H1 (cell line): ENCODE measurements around the gene TUBB4B. TPM values are rescaled to one million over a fixed set of nuclear protein-coding genes. Genes with fewer than 3 reads are reported as not detected.

Experiments
- CTCF ChIA-PET: fragments of 300-600 bp; sonication (Branson Sonifier 250); formaldehyde crosslinking; loops from one replicate; lab custom pipeline; 2021; ENCODE audit not compliant: partially characterized antibody; lab: Charles Lee
- POLR2A ChIA-PET: fragments of 300-600 bp; sonication (Branson Sonifier 250); formaldehyde crosslinking; loops from one replicate; lab custom pipeline; 2021; ENCODE audit warnings: inconsistent platforms; ENCODE audit not compliant: partially characterized antibody; lab: Charles Lee
- DNase-seq, 2 experiments: peaks; one replicate each; pipeline versions ENCODE4 v3.0.0 to v3.0.0-alpha.2; 2010 to 2022; ENCODE audit warnings: low spot score in 2 of 2, low read depth in 1 of 2, mixed read lengths in 1 of 2
- FAIRE-seq: peaks from 2 replicates; lab custom pipeline; 2011; peaks lifted over from hg19 to GRCh38; lab: Jason Lieb, UNC
- H2AFZ ChIP-seq: 2 replicates; pipeline ENCODE4 v1.8.1; 2012; ENCODE audit warnings: low read length, inconsistent platforms
- H2AK5ac ChIP-seq: 2 replicates; pipeline ENCODE4 v1.6.1; 2013; ENCODE audit warnings: low read depth, low read length
- H2BK120ac ChIP-seq: replicated peaks from 2 replicates; pipeline ENCODE3; 2013; ENCODE audit warnings: low read depth, low read length, inconsistent platforms
- H2BK12ac ChIP-seq: 2 replicates; pipeline ENCODE4 v1.6.1; 2013; ENCODE audit warnings: low read depth, low read length
- H2BK15ac ChIP-seq: 2 replicates; pipeline ENCODE4 v1.6.1; 2013; ENCODE audit warnings: low read length
- H2BK20ac ChIP-seq: 2 replicates; pipeline ENCODE4 v1.6.1; 2013; ENCODE audit warnings: low read length
- H2BK5ac ChIP-seq: 2 replicates; pipeline ENCODE4 v1.6.1; 2013; ENCODE audit warnings: low read depth, low read length
- H3K14ac ChIP-seq: 2 replicates; pipeline ENCODE4 v1.6.1; 2013; ENCODE audit warnings: inconsistent platforms; ENCODE audit not compliant: insufficient read length
- H3K18ac ChIP-seq: 2 replicates; pipeline ENCODE4 v1.6.1; 2013; ENCODE audit warnings: low read length; ENCODE audit errors: extremely low read depth
- H3K23ac ChIP-seq: 2 replicates; pipeline ENCODE4 v1.6.1; 2013; ENCODE audit warnings: inconsistent platforms; ENCODE audit not compliant: insufficient read length
- H3K23me2 ChIP-seq: 2 replicates; pipeline ENCODE4 v1.6.1; 2013; ENCODE audit warnings: low read depth, low read length
- H3K27ac ChIP-seq: 2 replicates; pipeline ENCODE4 v1.6.1; 2011; ENCODE audit warnings: low read depth, low read length, inconsistent platforms
- H3K27me3 ChIP-seq, 4 experiments: replicated peaks in 1 of 4; 1 replicate in 1 of 4; 2 replicates in 3 of 4; pipeline versions ENCODE4 v1.6.1 to v1.8.1; 2011 to 2013; ENCODE audit warnings: low read length in 3 of 4, mild to moderate bottlenecking in 3 of 4, inconsistent platforms in 2 of 4, mixed read lengths in 2 of 4, moderate library complexity in 1 of 4; ENCODE audit not compliant: control insufficient read depth in 3 of 4, insufficient read depth in 3 of 4; ENCODE audit errors: extremely low read depth in 1 of 4
- H3K36me3 ChIP-seq, 4 experiments: 2 replicates each; pipeline versions ENCODE4 v1.6.1 to v1.8.1; 2011 to 2013; ENCODE audit warnings: mild to moderate bottlenecking in 4 of 4, low read length in 3 of 4, moderate library complexity in 2 of 4, control low read depth in 1 of 4, inconsistent platforms in 1 of 4; ENCODE audit not compliant: insufficient read depth in 4 of 4, control insufficient read depth in 2 of 4
- H3K4ac ChIP-seq: replicated peaks from 2 replicates; pipeline ENCODE3; 2013; ENCODE audit warnings: low read length, low read depth, mixed read lengths, inconsistent platforms; ENCODE audit not compliant: insufficient read length
- H3K4me1 ChIP-seq, 4 experiments: replicated peaks in 1 of 4; 1 replicate in 1 of 4; 2 replicates in 3 of 4; pipeline versions ENCODE4 v1.6.1 to v1.8.1; 2011 to 2013; ENCODE audit warnings: low read length in 3 of 4, inconsistent platforms in 2 of 4, mixed read lengths in 1 of 4; ENCODE audit not compliant: insufficient read depth in 4 of 4, control insufficient read depth in 3 of 4
- H3K4me2 ChIP-seq, 2 experiments: 2 replicates each; pipeline versions ENCODE4 v1.6.1 to v1.8.1; 2011 to 2013; ENCODE audit warnings: low read depth in 2 of 2, low read length in 2 of 2, control low read depth in 1 of 2, inconsistent platforms in 1 of 2, mild to moderate bottlenecking in 1 of 2; ENCODE audit not compliant: insufficient read depth in 1 of 2
- H3K4me3 ChIP-seq, 4 experiments: fragments of 200-600, 300-600 bp in 1 of 4; sonication (generic), shearing (Covaris generic), sonication (Bioruptor Twin) in 1 of 4; 2 replicates each; pipeline versions ENCODE4 v1.5.1 to v1.8.1; 2011 to 2016; ENCODE audit warnings: low read length in 4 of 4, low read depth in 3 of 4, control low read depth in 2 of 4, inconsistent platforms in 2 of 4, mild to moderate bottlenecking in 2 of 4, mixed read lengths in 1 of 4, moderate library complexity in 1 of 4; ENCODE audit not compliant: insufficient read depth in 2 of 4; ENCODE audit errors: extremely low read depth in 1 of 4
- H3K56ac ChIP-seq: replicated peaks from 2 replicates; pipeline ENCODE3; 2013; ENCODE audit warnings: low read depth, mild to moderate bottlenecking, mixed read lengths, low read length, inconsistent platforms; ENCODE audit not compliant: insufficient read length
- H3K79me1 ChIP-seq: 2 replicates; pipeline ENCODE4 v1.6.1; 2013; ENCODE audit warnings: low read depth, low read length, control low read depth
- H3K79me2 ChIP-seq, 2 experiments: 2 replicates each; pipeline versions ENCODE4 v1.6.1 to v1.8.1; 2012 to 2013; ENCODE audit warnings: low read length in 2 of 2, mild to moderate bottlenecking in 2 of 2, inconsistent platforms in 1 of 2; ENCODE audit not compliant: insufficient read depth in 2 of 2, control insufficient read depth in 1 of 2
- H3K9ac ChIP-seq, 4 experiments: replicated peaks in 1 of 4; 1 replicate in 1 of 4; 2 replicates in 3 of 4; pipeline versions ENCODE4 v1.6.1 to v1.8.1; 2011 to 2013; ENCODE audit warnings: low read depth in 3 of 4, low read length in 3 of 4, control low read depth in 2 of 4, mild to moderate bottlenecking in 2 of 4, moderate library complexity in 2 of 4, inconsistent platforms in 1 of 4; ENCODE audit errors: extremely low read depth in 1 of 4
- H3K9me3 ChIP-seq, 2 experiments: 2 replicates each; pipeline versions ENCODE4 v1.6.1 to v1.8.1; 2012 to 2013; ENCODE audit warnings: mild to moderate bottlenecking in 2 of 2, moderate library complexity in 2 of 2, control low read depth in 1 of 2, inconsistent platforms in 1 of 2, low read depth in 1 of 2, low read length in 1 of 2, mixed read lengths in 1 of 2; ENCODE audit not compliant: insufficient read depth in 2 of 2
- H4K20me1 ChIP-seq, 2 experiments: replicated peaks in 1 of 2; 2 replicates each; pipeline versions ENCODE3 to v1.8.1; 2011 to 2013; ENCODE audit warnings: inconsistent platforms in 2 of 2, low read length in 2 of 2, mild to moderate bottlenecking in 1 of 2; ENCODE audit not compliant: insufficient read depth in 2 of 2, control insufficient read depth in 1 of 2
- H4K5ac ChIP-seq: 2 replicates; pipeline ENCODE4 v1.6.1; 2013; ENCODE audit warnings: low read length, low read depth, mixed read lengths, inconsistent platforms; ENCODE audit not compliant: insufficient read length
- H4K8ac ChIP-seq: 2 replicates; pipeline ENCODE4 v1.8.0; 2013; ENCODE audit warnings: mild to moderate bottlenecking, moderate library complexity, low read length, inconsistent platforms; ENCODE audit not compliant: insufficient read depth; ENCODE audit errors: extremely low read depth
- H4K91ac ChIP-seq: replicated peaks from 2 replicates; pipeline ENCODE3; 2013; ENCODE audit warnings: low read length, mixed read lengths, inconsistent platforms; ENCODE audit not compliant: insufficient read length
- KDM5A ChIP-seq: fragments of 200-600 bp; IDR thresholded peaks from 2 replicates; pipeline ENCODE4 v1.7.1; 2012; ENCODE audit warnings: mild to moderate bottlenecking, low read length, inconsistent platforms, mixed read lengths
- POLR2AphosphoS5 ChIP-seq: IDR thresholded peaks from 2 replicates; pipeline ENCODE4 v1.6.1; 2011; ENCODE audit warnings: low read depth, low read length
- WGBS, 2 experiments: shearing (Covaris generic) in 1 of 2; methylation state at CpG; one replicate each; pipeline versions ENCODE4 v1.1.6 to v1.1.7; 2013 to 2015; ENCODE audit warnings: low lambda C conversion rate in 2 of 2, mixed read lengths in 2 of 2, inconsistent platforms in 1 of 2, low coverage in 1 of 2, missing lambda C conversion rate in 1 of 2; ENCODE audit not compliant: insufficient replicate concordance in 2 of 2, insufficient coverage in 1 of 2, insufficient read length in 1 of 2; ENCODE audit errors: extremely low coverage in 1 of 2, missing lambda C conversion rate in 1 of 2; 5-methylcytosine and 5-hydroxymethylcytosine counted together
- polyA plus RNA-seq, 7 experiments: library from polyadenylated mRNA; depleted of rRNA in 3 of 7; stranded (reverse) in 5 of 7; unstranded in 2 of 7; fragments of >200 nt in 5 of 7; fragments of 200-250 nt in 2 of 7; gene quantifications; 1 replicate in 5 of 7; 2 replicates in 1 of 7; 4 replicates in 1 of 7; pipeline versions ENCODE4 v1.2.1 to v1.2.3, GENCODE V29; 2011 to 2013; ENCODE audit warnings: missing spikeins in 2 of 7, mixed read lengths in 2 of 7
- total RNA-seq: library from RNA; stranded (reverse); fragmentation: NEBNext Ultra II Directional; extraction: Animal tissue kit (Norgen Biotek cat#: 25700); gene quantifications from 2 replicates; pipeline ENCODE4 v1.2.1, GENCODE V29; 2021

Gene TUBB4B
- total and polyA plus RNA-seq, 2 of the 8 experiments (the other 6 are each of a cell fraction or from before 2014, with no cell fraction given), result 280 to 307 TPM

DNA sequence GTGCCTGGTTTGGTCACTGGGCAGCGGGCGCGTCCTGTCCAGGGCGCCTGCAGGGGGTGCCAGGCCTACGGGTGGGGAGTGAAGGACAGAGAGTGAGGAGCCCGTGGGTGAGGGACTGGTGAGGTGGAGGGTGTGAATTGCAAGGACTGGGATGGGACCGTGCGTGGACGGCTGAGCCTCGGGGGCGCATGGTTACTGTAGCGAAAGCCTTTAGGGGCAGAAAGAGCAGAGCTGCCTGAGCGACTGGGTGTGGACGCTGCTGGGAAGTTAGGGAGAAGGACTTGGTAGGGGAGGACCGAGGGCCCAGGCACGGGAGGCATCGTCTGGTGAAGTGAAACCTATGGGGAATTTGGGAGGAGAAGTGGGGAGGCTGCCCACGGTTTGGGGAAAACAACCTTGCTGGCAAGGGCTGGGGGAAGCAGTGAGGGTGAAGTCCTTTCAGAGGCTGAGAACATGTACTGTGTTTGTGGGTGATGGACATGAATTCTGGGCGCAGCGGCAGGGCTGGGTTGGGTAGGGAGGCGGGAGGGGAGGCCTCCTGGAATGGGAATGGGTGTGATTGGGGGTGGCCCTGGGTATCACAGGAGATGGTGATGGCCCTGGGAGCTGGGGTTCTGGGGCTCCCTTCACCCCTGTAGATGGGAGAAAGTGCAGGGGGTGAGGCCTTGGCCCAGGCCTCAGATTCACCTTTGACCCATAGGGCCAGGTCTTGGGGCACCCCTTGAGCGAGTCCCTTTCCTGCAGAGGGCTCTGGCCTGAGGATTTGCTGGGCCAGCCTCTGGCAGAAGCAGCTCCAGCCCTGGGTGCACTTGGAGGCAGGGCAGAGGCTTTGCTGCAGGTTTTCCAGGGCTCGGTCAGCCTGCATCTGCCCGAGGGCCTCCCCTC, 34.7 kb downstream of the TUBB4B start:
- H2BK5ac ChIP-seq, result peak overlapping the region; percentile 91; the same call in 1 of the 2 replicates
- no peaks in the 10 kb centered on the region for H3K79me1 ChIP-seq
- H2BK20ac ChIP-seq, result peak overlapping the region; percentile 48; the same call in 1 of the 2 replicates
- H2AFZ ChIP-seq, result no peak overlapping the region
- H4K8ac ChIP-seq, result peak overlapping the region; percentile 94; the same call in 1 of the 2 replicates
- H3K4me3 ChIP-seq, result no peak overlapping the region
- no peak overlapping the region for H3K27ac ChIP-seq
- TF ChIP-seq KDM5A (no peak), POLR2AphosphoS5 (0 out of 2 replicates have a peak, but pooled peaks have one; percentile 13)
- TF ChIP-seq, all 59 proteins: peak for 1
- H3K23me2 ChIP-seq, result peaks cover 6% of the 10 kb centered on the region; the same call in 1 of the 2 replicates
- peak overlapping the region; percentile 25 for H3K56ac ChIP-seq
- WGBS, 2 experiments, result 88% methylated on average over 24 of the region's 24 CpGs; no CpG with 5 or more reads in 1 of the 2 experiments
- no peak overlapping the region for H3K4ac ChIP-seq
- H4K91ac ChIP-seq, result peak overlapping the region; percentile 52
- H2AK5ac ChIP-seq, result 0 out of 2 replicates have a peak overlapping the region, but pooled peaks have one; percentile 44
- H3K18ac ChIP-seq, result peak overlapping the region; percentile 60; the same call in 1 of the 2 replicates
- H3K9me3 ChIP-seq, result no peaks in the 10 kb centered on the region; a peak in 1 of 4 replicates
- CTCF ChIA-PET, result interaction anchor here (0.7 to 2.7 kb wide), 8 partner anchors 11 to 374 kb away, joined by 3 to 10 read pairs (median 4); partner anchors contain the start of genes NELFB and NRARP
- H3K4me2 ChIP-seq, result peak overlapping the region; percentile 58 to 80; a peak in 2 of 4 replicates
- H3K14ac ChIP-seq, result no peak overlapping the region
- peaks cover 0 to 22% (median 4%) of the 10 kb centered on the region in 4 experiments; a peak in 4 of 8 replicates for H3K36me3 ChIP-seq
- H2BK120ac ChIP-seq, result no peak overlapping the region
- no peak overlapping the region for H3K23ac ChIP-seq
- no peak overlapping the region for H4K5ac ChIP-seq
- H3K27me3 ChIP-seq, result peaks cover 0 to 27% (median 14%) of the 10 kb centered on the region in 4 experiments; a peak in 5 of 7 replicates
- H3K4me1 ChIP-seq, result peaks cover 0 to 28% (median 17%) of the 10 kb centered on the region in 4 experiments; a peak in 6 of 7 replicates
- FAIRE-seq (no peak), DNase-seq (peak in 1 of 2 experiments; percentile 59)
- peaks cover 4 to 15% of the 10 kb centered on the region in 2 experiments for H4K20me1 ChIP-seq
- no peak overlapping the region for H3K9ac ChIP-seq
- H2BK15ac ChIP-seq, result no peak overlapping the region; the same call in 1 of the 2 replicates
- H3K79me2 ChIP-seq, result no peaks in the 10 kb centered on the region
- H2BK12ac ChIP-seq, result 0 out of 2 replicates have a peak overlapping the region, but pooled peaks have one; percentile 39
- POLR2A ChIA-PET, result interaction anchor here (1.4 to 47.8 kb wide), 6 partner anchors 11 to 178 kb away, joined by 3 to 1462 read pairs (median 8); partner anchors contain the start of genes CYSRT1, NDOR1, NELFB and RNF208
